HG03565 (cell line): ENCODE results near the gene CRYBA2.

ENCODE experiments used
- ATAC-seq: cut with Tn5 transposase; IDR thresholded peaks from one replicate; pipeline ENCODE4 v1.9.1; 2021; ENCODE audit warnings: mild to moderate bottlenecking, moderate library complexity; ENCODE audit not compliant: unreplicated experiment

CRYBA2 gene

GRCh38 chr2:218983263-218983933 is 9.8 kb downstream of the CRYBA2 start:
- no peak for ATAC-seq

DNA sequence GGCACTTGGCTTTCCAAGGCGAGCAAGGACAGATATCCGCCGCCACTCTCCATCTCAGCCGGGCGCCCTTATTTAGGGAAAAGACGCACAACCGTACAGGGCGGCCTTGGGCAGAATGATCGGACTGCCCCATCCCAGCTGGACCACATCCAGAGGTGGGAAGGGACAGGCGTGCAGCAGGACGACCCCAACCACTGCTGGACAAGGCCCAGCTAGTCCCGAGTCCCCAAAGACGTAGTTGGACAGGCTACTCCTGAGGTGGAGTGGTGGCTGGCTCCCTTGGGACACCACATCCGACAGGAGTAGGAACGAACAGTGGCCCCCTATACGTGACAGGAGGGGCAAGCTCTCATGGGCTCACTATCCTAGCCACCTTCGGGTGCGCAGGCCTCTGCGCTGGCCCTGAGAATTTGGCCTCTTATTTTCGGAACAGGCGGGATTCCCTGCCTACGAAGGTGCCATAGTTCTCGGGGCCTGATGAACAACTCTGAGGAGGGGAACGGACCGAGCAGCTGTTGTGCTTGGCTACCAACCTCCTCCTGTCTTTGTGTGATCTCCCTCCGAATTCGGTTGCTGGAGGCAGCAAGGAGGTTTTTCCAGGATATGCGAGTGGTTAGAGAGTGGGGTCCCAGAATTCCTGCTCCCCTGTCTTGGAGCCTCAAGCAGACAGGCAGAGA is 10.5 kb downstream of the CRYBA2 start:
- ATAC-seq = no peak

DNA sequence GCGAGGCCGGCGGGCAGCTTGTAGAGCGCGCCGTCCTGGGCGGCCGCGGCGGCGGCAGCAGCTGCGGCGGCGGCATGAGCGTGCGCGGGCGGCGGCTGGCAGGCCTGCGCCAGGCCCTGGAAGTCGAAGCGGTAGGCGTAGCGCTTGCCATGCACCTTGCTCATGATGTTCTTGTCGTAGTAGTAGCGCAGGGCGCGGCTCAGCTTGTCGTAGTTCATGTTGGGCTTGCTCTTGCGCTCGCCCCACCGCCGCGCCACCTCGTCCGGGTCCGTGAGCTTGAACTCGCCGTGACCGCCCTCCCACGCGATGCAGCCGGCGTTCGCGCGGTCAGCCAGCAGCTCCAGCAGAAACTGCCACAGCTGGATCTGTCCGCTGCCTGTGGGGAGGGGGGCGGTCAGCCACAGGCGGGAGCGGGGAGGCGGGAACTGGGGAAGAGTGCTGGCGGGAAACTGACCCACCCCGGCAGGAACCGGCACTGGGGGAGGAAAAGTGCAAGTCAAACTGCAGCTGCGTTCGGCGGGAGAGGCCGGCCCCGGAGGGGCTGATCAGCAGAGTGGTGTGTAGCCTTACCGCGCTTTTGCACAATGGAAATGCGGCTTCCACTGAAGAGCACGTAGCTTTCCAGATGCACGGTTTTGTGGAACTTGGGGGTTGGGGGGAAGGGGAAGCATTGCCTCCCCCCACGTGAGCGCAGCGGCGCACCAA is 11.2 kb downstream of the CRYBA2 start:
- ATAC-seq = no peak

- no peak for ATAC-seq
Observed at GRCh38 chr2:218981390-218981880, 11.8 kb downstream of the CRYBA2 start.

DNA sequence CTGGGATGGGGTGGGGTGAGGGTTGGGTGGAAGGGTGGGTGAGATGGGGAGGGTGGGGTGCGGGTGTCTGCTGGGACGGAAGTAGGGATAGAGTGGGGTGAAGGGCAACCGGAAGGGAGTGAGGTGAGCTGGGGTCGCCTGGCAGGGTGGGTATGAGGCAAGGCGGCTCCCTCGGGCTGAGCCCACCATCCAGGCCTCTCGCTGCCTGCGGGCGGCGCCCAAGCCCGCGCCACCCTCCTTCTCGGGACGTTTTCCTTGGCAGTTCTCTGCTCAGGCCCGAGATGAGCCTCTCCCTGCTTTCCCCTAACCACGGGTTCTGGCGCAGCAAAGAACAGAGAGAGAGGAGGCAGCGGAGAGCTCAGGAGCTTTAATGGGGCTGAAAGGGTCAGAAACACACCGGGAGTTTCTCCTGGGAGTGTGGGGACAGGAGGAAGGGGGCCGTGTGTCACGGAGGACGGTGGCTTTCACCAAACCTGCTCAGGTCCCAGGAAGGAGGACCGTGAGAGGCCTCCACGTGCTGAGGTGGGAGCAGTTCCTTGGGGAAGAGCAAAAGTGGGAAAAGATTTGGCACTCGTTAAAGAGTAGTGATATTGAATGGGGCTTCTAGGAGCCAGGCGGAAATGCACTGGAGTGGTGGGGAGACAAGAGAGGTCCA is 12.4 kb downstream of the CRYBA2 start:
- ATAC-seq = no peak

GRCh38 chr2:218979846-218980734 is 13.1 kb downstream of the CRYBA2 start:
- ATAC-seq = peak; percentile 87

DNA sequence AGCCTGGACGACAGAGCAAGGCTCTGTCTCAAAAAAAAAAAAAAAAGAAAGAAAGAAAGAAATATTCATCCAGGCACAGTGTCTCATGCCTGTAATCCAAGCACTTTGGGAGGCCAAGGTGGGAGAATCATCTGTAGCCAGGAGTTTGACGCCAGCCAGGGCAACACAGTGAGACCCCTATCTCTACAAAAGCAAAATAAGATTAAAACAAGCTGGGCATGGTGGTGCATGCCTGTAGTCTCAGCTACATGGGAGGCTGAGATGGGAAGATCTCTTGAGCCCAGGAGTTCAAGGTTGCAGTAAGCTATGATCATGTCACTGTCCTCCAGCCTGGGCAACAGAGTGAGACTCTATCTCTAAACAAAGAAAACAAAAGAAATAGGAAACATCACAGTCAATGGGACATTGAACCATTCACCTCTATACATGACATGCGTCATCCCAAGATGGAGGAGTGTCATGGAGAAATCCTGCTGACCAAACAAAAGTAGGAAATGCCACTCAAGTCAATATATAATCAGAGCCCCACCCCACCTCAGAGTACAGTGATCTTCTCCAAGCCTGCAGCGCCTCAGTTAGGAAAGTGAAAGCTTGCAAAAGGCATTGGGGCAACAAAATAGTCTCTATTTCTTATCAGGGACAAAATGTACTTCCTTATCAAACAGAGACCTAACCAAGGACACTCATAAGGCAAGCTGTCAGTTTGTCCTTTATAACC is 18.0 kb downstream of the CRYBA2 start:
- no peak for ATAC-seq

- no peak for ATAC-seq
Observed at GRCh38 chr2:218970894-218971293, 22.3 kb downstream of the CRYBA2 start.

DNA sequence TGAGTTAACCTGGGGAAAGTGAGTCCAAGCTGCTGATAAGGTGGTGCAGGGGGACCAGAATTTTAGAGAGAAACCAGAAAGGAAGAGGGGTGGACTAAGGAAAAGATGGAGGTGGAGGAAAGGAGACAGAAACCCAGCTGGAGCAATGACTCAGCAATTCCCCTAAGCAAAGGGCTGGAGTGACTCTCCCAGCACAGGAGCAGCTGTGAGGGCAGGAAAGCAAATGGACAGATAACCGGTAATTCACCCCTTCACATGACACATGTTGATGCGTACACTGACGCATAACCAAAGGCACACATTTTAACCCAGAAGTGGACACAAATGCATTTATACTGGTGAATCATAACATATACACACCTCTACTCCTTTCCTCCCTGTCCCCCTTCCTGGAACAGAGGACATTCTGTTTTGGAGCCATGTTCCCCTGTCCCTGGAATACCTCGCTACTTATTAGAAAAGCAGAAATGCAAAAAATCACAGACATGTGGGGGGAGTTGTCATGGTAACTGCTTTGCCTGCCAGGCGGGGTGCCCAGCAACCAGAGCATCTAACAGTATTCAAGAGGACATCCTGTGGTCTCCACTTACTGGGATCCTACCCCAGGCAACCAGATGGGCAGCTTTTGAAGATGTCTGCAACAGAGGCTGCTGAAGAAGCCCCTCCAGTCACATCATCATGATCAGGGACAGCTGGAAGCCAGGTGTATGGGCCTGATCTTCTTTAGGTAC is 29.0 kb downstream of the CRYBA2 start:
- no peak for ATAC-seq

DNA sequence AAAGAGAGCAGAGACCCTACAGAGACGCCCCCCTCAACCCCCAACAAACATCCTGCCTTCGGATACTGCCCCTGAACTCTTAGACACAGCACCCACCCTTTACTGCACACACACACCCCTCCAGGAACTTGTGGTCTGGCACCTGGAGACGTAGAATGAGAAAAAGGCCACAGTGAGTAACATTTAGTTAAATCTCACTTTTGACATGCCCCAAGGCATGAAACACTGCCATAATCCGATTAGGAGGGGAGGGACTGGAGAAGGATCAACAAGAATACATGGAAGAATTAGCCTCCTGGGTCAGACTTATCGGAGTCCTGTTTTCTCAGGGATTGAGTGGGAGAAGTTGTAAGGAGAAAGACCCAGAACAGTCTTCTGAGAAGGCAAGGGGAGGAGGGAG is 29.6 kb downstream of the CRYBA2 start:
- no peak for ATAC-seq

GRCh38 chr2:218962859-218963492 is 30.2 kb downstream of the CRYBA2 start:
- no peak for ATAC-seq

- no peak for ATAC-seq
Observed at GRCh38 chr2:218961651-218962570, 31.3 kb downstream of the CRYBA2 start.

- no peak for ATAC-seq
Observed at GRCh38 chr2:218961229-218961628, 32.0 kb downstream of the CRYBA2 start.

DNA sequence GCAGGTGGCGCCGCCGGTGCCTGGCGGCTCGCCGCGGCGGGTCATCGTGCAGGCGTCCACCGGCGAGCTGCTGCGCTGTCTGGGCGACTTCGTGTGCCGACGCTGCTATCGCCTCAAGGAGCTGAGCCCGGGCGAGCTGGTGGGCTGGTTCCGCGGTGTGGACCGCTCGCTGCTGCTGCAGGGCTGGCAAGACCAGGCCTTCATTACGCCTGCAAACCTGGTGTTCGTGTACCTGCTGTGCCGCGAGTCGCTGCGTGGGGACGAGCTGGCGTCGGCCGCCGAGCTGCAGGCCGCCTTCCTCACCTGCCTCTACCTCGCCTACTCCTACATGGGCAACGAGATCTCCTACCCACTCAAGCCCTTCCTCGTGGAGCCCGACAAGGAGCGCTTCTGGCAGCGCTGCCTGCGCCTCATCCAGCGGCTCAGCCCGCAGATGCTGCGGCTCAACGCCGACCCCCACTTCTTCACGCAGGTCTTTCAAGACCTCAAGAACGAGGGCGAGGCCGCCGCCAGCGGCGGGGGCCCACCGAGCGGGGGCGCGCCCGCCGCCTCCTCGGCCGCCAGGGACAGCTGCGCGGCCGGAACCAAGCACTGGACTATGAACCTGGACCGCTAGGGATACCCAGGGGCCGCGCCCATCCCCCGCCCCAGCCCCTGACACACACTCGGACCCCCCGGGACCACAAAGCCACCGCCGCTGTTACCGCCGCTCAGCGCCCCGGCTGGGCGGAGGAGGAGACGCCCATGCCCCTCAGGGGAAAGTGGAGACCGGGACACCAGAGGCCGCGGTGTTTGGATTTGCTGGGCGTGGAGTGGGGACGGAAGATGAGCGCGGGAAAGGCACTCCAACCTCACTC is 32.7 kb downstream of the CRYBA2 start:
- ATAC-seq = no peak

- peak; percentile 14 for ATAC-seq
Observed at GRCh38 chr2:218959761-218960308, 33.4 kb downstream of the CRYBA2 start.

DNA sequence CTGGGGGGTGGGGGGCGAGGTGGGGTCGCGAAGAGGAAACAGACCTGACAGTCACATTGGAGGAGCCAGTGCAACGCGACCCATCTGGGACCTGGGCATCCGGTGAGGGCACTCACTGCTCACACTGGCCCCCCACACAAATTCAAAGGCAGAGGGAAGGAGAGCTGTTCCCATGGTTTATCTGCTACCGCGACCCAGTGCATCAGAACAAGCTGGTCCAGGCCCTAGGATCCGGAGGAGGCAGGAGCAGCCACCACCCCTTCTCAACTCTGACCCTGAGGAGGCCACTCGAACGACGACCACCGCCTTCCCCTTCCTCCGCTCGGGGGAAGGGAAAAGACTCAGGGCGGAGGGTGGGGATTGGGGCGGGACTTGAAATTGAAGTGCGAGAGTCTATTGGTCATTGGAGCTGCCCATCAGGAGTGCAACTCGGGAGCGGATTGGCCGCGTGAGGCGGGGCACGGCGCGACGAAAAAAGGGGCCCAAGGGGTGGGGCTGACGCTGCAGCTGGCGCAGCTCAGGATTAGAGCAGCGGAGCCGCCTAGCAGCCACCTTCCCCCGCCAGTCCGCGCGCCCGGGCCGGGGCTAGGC is 34.0 kb downstream of the CRYBA2 start, which contains the start of gene CDK5R2:
Gene CDK5R2 (plus strand): TSS at position 526 of the 591 bp plus-strand sequence. CDS start 155 bp downstream, outside the sequence.
- peak; percentile 94 for ATAC-seq
